HCT116 (cell line): ENCODE results near the gene DRC7.

Experiments
- RAD21 ChIP-seq: IDR thresholded peaks from 2 replicates; pipeline ENCODE4 v1.6.1; 2012; ENCODE audit warnings: low read depth, mild to moderate bottlenecking
- TF ChIP-seq, protein P1 (sequence below): IDR thresholded peaks from 2 replicates; pipeline ENCODE4 v1.6.1; 2012; ENCODE audit warnings: low read depth

DNA sequence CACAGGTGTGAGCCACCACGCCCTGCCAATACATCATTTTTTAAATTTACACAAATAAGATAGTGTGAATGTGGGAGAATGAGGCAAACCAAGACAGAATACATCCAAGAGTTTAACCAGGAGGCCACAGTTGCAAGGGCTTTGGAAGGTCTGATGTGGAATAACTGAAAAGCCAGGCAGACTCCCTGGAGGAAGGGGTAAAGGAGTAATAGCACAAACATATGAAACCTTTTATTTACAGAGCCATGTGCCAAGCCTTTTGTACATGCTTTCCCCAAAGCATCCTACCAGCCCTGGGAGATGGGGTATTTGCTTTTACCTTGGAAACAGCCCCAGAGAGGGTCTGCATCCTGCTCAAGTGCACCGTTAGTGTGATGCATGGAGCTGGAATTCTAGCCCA lies 21.8 kb upstream of the DRC7 start:
- TF ChIP-seq RAD21, result no peak
- TF ChIP-seq, protein P1, sequence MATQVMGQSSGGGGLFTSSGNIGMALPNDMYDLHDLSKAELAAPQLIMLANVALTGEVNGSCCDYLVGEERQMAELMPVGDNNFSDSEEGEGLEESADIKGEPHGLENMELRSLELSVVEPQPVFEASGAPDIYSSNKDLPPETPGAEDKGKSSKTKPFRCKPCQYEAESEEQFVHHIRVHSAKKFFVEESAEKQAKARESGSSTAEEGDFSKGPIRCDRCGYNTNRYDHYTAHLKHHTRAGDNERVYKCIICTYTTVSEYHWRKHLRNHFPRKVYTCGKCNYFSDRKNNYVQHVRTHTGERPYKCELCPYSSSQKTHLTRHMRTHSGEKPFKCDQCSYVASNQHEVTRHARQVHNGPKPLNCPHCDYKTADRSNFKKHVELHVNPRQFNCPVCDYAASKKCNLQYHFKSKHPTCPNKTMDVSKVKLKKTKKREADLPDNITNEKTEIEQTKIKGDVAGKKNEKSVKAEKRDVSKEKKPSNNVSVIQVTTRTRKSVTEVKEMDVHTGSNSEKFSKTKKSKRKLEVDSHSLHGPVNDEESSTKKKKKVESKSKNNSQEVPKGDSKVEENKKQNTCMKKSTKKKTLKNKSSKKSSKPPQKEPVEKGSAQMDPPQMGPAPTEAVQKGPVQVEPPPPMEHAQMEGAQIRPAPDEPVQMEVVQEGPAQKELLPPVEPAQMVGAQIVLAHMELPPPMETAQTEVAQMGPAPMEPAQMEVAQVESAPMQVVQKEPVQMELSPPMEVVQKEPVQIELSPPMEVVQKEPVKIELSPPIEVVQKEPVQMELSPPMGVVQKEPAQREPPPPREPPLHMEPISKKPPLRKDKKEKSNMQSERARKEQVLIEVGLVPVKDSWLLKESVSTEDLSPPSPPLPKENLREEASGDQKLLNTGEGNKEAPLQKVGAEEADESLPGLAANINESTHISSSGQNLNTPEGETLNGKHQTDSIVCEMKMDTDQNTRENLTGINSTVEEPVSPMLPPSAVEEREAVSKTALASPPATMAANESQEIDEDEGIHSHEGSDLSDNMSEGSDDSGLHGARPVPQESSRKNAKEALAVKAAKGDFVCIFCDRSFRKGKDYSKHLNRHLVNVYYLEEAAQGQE, result no peak
